OCI-LY1 (cell line): Measurements from ENCODE around the gene MZT2B.
A peak's percentile ranks its signal among the peaks of the same experiment; 100 is the strongest.
"Not testable (repeated sequence)": the region's sequence is repeated elsewhere in the genome, so short reads cannot be mapped to it uniquely, and the experiment has no call there.

Experiments
- H2AFZ ChIP-seq: fragments of 200-600 bp; sonication (generic), shearing (Covaris generic); 2 replicates; pipeline ENCODE4 v1.6.0; 2014; ENCODE audit warnings: antibody characterized with exemption, mild to moderate bottlenecking, low read length
- H3F3A ChIP-seq: fragments of 200-600 bp; sonication (generic), shearing (Covaris generic); 2 replicates; pipeline ENCODE4 v1.6.0; 2014; ENCODE audit warnings: mild to moderate bottlenecking, antibody characterized with exemption, low read length, moderate library complexity; ENCODE audit not compliant: insufficient read depth
- H3K27ac ChIP-seq: fragments of 200-600 bp; sonication (generic); 2 replicates; pipeline ENCODE4 v1.5.1; 2014; ENCODE audit warnings: low read length, mixed run types, mild to moderate bottlenecking, low read depth; ENCODE audit not compliant: poor library complexity, severe bottlenecking
- H3K27me3 ChIP-seq: fragments of 200-600 bp; sonication (generic); 2 replicates; pipeline ENCODE4 v1.6.0; 2014; ENCODE audit warnings: antibody characterized with exemption, mild to moderate bottlenecking, low read length, moderate library complexity; ENCODE audit not compliant: insufficient read depth
- H3K36me3 ChIP-seq: fragments of 200-600 bp; sonication (generic); 2 replicates; pipeline ENCODE4 v1.6.1; 2014; ENCODE audit warnings: mild to moderate bottlenecking, antibody characterized with exemption, low read length, moderate library complexity, mixed read lengths; ENCODE audit not compliant: insufficient read depth
- H3K4me1 ChIP-seq: fragments of 200-600 bp; sonication (generic); 2 replicates; pipeline ENCODE4 v1.5.1; 2014; ENCODE audit warnings: mild to moderate bottlenecking, low read length, moderate library complexity; ENCODE audit not compliant: insufficient read depth, severe bottlenecking
- H3K4me2 ChIP-seq: fragments of 200-600 bp; sonication (generic), shearing (Covaris generic); 2 replicates; pipeline ENCODE4 v1.6.1; 2014; ENCODE audit warnings: low read length
- H3K4me3 ChIP-seq: fragments of 200-600 bp; sonication (generic); 2 replicates; pipeline ENCODE4 v1.5.1; 2014; ENCODE audit warnings: low read length, low read depth, mild to moderate bottlenecking, mixed read lengths; ENCODE audit not compliant: poor library complexity, severe bottlenecking
- H3K79me2 ChIP-seq: fragments of 200-600 bp; shearing (Covaris generic); 2 replicates; pipeline ENCODE4 v1.6.1; 2016; ENCODE audit warnings: mixed run types, low read length, mixed read lengths; ENCODE audit not compliant: insufficient read depth
- H3K9ac ChIP-seq: fragments of 200-600 bp; sonication (generic), shearing (Covaris generic); 2 replicates; pipeline ENCODE4 v1.6.1; 2014; ENCODE audit warnings: mild to moderate bottlenecking, low read length, mixed read lengths
- H3K9me2 ChIP-seq: fragments of 200-600 bp; sonication (generic), shearing (Covaris generic); 2 replicates; pipeline ENCODE4 v1.6.1; 2014; ENCODE audit warnings: low read depth, mild to moderate bottlenecking, low read length, mixed read lengths
- H3K9me3 ChIP-seq: fragments of 200-600 bp; shearing (Covaris generic); 2 replicates; pipeline ENCODE4 v1.6.1; 2014; ENCODE audit warnings: low read length, mixed read lengths
- H4K20me1 ChIP-seq: fragments of 200-600 bp; sonication (generic), shearing (Covaris generic); 2 replicates; pipeline ENCODE4 v1.6.0; 2016; ENCODE audit warnings: mild to moderate bottlenecking, low read length; ENCODE audit not compliant: insufficient read depth
- EZH2 ChIP-seq: fragments of 200-600 bp; sonication (generic), shearing (Covaris generic); IDR thresholded peaks from 2 replicates; pipeline ENCODE4 v1.8.0; 2017; ENCODE audit warnings: borderline replicate concordance, mixed run types, mild to moderate bottlenecking, antibody characterized with exemption, low read length, moderate library complexity, mixed read lengths
- TF ChIP-seq, protein P1 (sequence below): fragments of 200-600 bp; sonication (generic), shearing (Covaris generic); IDR thresholded peaks from 2 replicates; pipeline ENCODE4 v1.5.1; 2017; ENCODE audit warnings: mild to moderate bottlenecking, antibody characterized with exemption, low read length, moderate library complexity, mixed read lengths

The MZT2B gene

DNA sequence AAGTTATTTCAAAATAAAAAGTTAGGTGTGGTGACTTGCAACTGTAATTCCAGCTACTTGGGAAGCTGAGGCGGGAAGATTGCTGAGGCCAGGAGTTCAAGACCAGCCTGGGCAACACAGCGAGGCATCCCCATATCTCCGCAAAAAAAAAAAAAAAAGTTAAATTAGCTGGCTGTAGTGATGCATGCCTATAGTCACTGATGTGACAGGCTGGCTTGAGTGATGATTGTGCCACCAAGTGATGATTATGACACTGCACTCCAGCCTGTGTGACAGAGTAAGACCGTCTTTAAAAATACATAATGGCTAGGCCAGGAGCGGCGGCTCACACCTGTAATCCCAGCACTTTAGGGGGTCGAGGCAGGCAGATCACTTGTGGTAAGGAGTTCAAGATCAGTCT lies 12.2 kb upstream of the MZT2B start:
- Histone ChIP-seq H3K9me3 (no peaks in the 10 kb centered on the region), H2AFZ (no peak overlapping the region), H3K4me2 (no peak overlapping the region), H3K27ac (no peak overlapping the region), H3K9me2 (no peaks in the 10 kb centered on the region), H3K36me3 (peaks cover 80% of the 10 kb centered on the region), H3K4me3 (no peak overlapping the region), H4K20me1 (no peaks in the 10 kb centered on the region), H3K79me2 (no peaks in the 10 kb centered on the region), H3K4me1 (no peaks in the 10 kb centered on the region), H3K9ac (no peak overlapping the region), H3F3A (no peaks in the 10 kb centered on the region), H3K27me3 (no peaks in the 10 kb centered on the region)
- TF ChIP-seq EZH2 = no peak
- TF ChIP-seq, protein P1, sequence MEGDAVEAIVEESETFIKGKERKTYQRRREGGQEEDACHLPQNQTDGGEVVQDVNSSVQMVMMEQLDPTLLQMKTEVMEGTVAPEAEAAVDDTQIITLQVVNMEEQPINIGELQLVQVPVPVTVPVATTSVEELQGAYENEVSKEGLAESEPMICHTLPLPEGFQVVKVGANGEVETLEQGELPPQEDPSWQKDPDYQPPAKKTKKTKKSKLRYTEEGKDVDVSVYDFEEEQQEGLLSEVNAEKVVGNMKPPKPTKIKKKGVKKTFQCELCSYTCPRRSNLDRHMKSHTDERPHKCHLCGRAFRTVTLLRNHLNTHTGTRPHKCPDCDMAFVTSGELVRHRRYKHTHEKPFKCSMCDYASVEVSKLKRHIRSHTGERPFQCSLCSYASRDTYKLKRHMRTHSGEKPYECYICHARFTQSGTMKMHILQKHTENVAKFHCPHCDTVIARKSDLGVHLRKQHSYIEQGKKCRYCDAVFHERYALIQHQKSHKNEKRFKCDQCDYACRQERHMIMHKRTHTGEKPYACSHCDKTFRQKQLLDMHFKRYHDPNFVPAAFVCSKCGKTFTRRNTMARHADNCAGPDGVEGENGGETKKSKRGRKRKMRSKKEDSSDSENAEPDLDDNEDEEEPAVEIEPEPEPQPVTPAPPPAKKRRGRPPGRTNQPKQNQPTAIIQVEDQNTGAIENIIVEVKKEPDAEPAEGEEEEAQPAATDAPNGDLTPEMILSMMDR = no peak

DNA sequence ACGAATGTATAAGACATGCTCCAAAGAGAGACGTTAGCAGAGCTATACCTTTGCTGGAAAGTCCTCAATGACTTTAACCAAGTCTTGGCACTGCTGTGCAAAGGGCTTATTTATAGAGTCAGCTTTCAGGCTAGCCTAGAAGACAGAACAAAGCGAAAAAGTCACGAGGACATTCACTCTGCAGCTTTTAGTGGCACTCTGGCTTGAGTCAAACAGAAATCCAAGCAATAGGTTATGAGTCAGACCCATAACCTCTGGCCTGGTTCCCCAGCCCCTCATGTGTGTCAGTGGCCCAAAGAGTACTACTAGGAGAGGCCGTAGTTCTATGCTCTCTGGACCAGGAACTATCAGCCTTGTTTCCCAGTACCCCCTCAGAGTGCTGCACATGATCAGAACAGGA lies 7.2 kb upstream of the MZT2B start:
- not testable (repeated sequence) for H3K9me2 ChIP-seq, H2AFZ ChIP-seq, H3K4me2 ChIP-seq, H3K9me3 ChIP-seq, H3K4me3 ChIP-seq, H3K27me3 ChIP-seq, H3K27ac ChIP-seq, H3K4me1 ChIP-seq, H3K9ac ChIP-seq, H3F3A ChIP-seq, H4K20me1 ChIP-seq
- H3K36me3 ChIP-seq = peaks cover 59% of the 10 kb centered on the region
- H3K79me2 ChIP-seq = peaks cover 19% of the 10 kb centered on the region

DNA sequence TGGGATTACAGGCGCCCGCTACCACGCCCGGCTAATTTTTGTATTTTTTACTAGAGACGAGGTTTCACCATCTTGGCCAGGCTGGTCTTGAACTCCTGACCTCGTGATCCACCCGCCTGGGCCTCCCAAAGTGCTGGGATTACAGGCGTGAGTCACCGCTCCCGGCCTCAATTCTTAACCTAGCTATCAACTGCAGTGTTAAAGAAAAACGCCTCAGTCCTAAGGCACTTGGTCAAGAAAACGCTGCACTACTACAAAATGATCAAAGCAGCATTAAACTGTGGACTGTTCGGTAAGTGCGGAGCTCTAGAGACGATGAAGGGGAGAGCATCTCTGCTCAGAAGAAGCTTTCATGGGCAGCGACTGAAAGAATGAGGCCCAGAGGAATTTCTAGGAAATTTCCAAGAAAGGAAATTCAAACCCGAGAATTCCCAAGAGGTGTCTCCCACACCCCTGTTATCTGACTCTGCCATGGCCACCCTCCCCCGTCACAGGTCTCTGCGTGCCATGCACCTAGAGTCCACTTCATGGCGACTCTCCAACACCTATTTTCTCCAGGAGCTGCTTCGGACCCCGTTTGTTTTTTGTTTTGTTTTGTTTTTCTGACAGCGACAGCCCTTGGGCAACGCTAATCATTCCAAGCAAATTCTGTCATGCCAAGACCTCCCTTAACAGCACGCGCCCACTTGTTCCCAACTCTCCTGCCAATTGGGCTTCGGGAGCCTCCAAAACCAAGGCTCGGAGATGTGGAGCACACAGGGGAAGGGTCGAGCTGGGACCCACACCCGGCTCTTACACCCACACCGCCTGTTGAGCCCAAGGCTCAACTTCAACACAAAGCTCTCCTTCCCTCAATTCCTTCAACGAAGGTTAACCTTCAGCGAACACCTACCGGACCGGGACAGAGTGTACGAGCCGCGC lies 1.4 kb upstream of the MZT2B start:
- not testable (repeated sequence) for H3K27me3 ChIP-seq, H3F3A ChIP-seq, H3K9me3 ChIP-seq, H3K9me2 ChIP-seq, H2AFZ ChIP-seq, H4K20me1 ChIP-seq
- peak overlapping the region; percentile 85 for H3K9ac ChIP-seq
- peak overlapping the region; percentile 86 for H3K4me2 ChIP-seq
- peaks cover 32% of the 10 kb centered on the region for H3K79me2 ChIP-seq
- peak overlapping the region; percentile 87 for H3K4me3 ChIP-seq
- H3K4me1 ChIP-seq = peaks cover 25% of the 10 kb centered on the region
- H3K27ac ChIP-seq = peak overlapping the region; percentile 7
- H3K36me3 ChIP-seq = peaks cover 19% of the 10 kb centered on the region; the same call in 1 of the 2 replicates

DNA sequence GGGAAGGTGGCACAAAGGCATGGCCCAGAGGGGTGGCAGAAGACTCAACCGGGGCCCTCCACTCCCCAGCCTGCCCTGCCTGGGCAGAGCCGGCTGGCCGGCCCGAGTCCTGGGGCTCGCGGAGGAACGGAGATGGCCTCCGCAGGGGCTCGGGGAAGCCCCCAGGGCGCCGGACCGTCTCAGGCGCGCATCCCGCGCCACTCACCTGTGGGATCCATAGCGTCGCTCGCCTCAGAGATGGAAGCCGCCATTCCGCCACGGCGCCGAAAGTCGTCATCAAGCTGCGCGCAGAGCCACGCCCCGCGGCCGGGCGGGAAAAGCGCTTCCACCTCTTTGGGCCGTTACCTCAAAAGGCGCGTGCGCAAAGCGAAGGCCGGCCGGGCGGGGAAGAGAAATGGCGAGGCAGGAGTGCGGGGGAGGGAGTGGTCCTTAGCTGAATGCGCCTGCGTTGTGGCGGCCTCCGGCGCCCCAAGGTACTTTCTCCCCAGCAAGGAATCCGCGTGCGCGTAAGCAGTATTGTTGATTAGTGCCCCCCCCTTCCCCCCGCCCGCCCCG lies 660 bp upstream of the MZT2B start, which contains the start of gene SMPD4:
SMPD4 (minus strand) TSS at position 278 of the 555 bp plus-strand sequence. CDS start 5,010 bp downstream, outside the sequence.
- Histone ChIP-seq H3K4me1 (peaks cover 25% of the 10 kb centered on the region), H3K9ac (peak within 1 kb of the TSS; percentile 85), H3K27me3 (no peaks in the 10 kb centered on the region), H3K4me3 (peak within 1 kb of the TSS; percentile 87), H3K27ac (peak within 1 kb of the TSS; percentile 82), H3K79me2 (peaks cover 32% of the 10 kb centered on the region), H3F3A (no peaks in the 10 kb centered on the region), H4K20me1 (no peaks in the 10 kb centered on the region), H2AFZ (no peak within 1 kb of the TSS), H3K9me3 (no peaks in the 10 kb centered on the region), H3K9me2 (no peaks in the 10 kb centered on the region), H3K4me2 (peak within 1 kb of the TSS; percentile 86), H3K36me3 (peaks cover 14% of the 10 kb centered on the region; the same call in 1 of the 2 replicates)
- TF ChIP-seq, protein P1 = no peak
- TF ChIP-seq EZH2 = no peak

DNA sequence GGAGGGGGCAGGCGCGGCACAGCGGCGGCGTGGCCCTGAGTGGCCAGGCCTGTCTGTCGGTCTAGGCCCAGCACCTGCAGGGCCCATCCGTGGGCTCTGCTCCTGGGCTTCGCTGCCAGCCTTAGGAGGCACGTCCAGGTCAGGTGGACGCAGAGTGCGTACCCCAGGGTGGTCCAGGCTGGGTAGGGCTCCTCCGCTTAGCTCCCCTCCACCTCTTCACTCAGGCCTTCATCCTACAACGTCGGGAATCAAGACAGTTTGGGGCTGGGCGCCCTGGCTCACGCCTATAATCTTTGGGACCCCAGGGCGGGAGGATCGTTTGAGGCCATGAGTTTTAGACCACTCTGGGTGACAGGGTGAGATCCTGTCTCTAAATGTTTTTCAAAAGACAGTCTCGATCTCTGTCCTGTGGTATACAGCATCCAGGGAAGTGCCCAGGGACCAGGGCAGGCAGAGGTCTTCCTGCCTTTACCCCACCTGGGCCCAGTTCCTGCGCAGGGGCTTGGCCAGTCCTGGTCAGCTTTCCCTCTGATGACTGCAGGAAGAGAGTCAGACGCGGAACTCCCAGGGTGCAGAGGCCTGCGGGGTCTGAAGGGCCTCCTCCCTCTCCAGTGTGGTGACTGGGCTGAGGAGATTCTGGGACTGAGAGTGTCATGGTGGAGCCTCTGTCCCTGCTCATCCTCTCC lies 907 bp downstream of the MZT2B start:
- not testable (repeated sequence) for H3K9me3 ChIP-seq, H4K20me1 ChIP-seq, H3K9me2 ChIP-seq, H2AFZ ChIP-seq, H3F3A ChIP-seq, H3K27me3 ChIP-seq, H3K27ac ChIP-seq
- Histone ChIP-seq H3K79me2 (peaks cover 31% of the 10 kb centered on the region), H3K9ac (peak overlapping the region; percentile 85), H3K4me2 (peak overlapping the region; percentile 62), H3K4me1 (peaks cover 25% of the 10 kb centered on the region), H3K4me3 (peak overlapping the region; percentile 87), H3K36me3 (peaks cover 13% of the 10 kb centered on the region; the same call in 1 of the 2 replicates)
